Duodenal mucosa (tissue), 2 donors: ENCODE measurements around the gene STK32C.
"Not testable (repeated sequence)": the region's sequence is repeated elsewhere in the genome, so short reads cannot be mapped to it uniquely, and the experiment has no call there.

Source experiments
- H3K27ac ChIP-seq: one replicate; pipeline ENCODE4 v1.7.0; 2013; ENCODE audit warnings: low read depth, low read length
- H3K27me3 ChIP-seq, 2 donors: one replicate each; pipeline ENCODE4 v1.7.0; 2013; ENCODE audit warnings: low read length in 2 of 2, control low read depth in 1 of 2; ENCODE audit not compliant: insufficient read depth in 2 of 2, control insufficient read depth in 1 of 2
- H3K36me3 ChIP-seq, 2 donors: one replicate each; pipeline ENCODE4 v1.7.0; 2013; ENCODE audit warnings: low read length in 2 of 2, control low read depth in 1 of 2; ENCODE audit not compliant: insufficient read depth in 2 of 2, control insufficient read depth in 1 of 2
- H3K4me1 ChIP-seq, 2 donors: one replicate each; pipeline ENCODE4 v1.7.0; 2013; ENCODE audit warnings: low read length in 2 of 2, control low read depth in 1 of 2; ENCODE audit not compliant: insufficient read depth in 2 of 2, control insufficient read depth in 1 of 2
- H3K4me3 ChIP-seq, 2 donors: one replicate each; pipeline ENCODE4 v1.7.0; 2013; ENCODE audit warnings: low read length in 2 of 2, low read depth in 1 of 2
- H3K9ac ChIP-seq, 2 donors: one replicate each; pipeline ENCODE4 v1.7.0; 2013; ENCODE audit warnings: low read length in 2 of 2, low read depth in 1 of 2
- H3K9me3 ChIP-seq, 2 donors: one replicate each; pipeline ENCODE4 v1.7.0; 2013; ENCODE audit warnings: low read length in 2 of 2, control low read depth in 1 of 2; ENCODE audit not compliant: control insufficient read depth in 1 of 2

The STK32C gene

GRCh38 chr10:132295481-132295880 is 12.3 kb downstream of the STK32C start:
- H3K9ac ChIP-seq, H3K9me3 ChIP-seq, H3K27ac ChIP-seq, H3K27me3 ChIP-seq, H3K4me3 ChIP-seq, H3K4me1 ChIP-seq, H3K36me3 ChIP-seq: not testable (repeated sequence)

- no peak overlapping the region for H3K4me3 ChIP-seq
- H3K36me3 ChIP-seq: no peaks in the 10 kb centered on the region
- H3K4me1 ChIP-seq: no peaks in the 10 kb centered on the region
- H3K9ac ChIP-seq: no peak overlapping the region
- no peak overlapping the region for H3K27ac ChIP-seq
- H3K9me3 ChIP-seq: no peaks in the 10 kb centered on the region
- no peaks in the 10 kb centered on the region for H3K27me3 ChIP-seq
Observed at GRCh38 chr10:132294561-132295318, 13.0 kb downstream of the STK32C start.

DNA sequence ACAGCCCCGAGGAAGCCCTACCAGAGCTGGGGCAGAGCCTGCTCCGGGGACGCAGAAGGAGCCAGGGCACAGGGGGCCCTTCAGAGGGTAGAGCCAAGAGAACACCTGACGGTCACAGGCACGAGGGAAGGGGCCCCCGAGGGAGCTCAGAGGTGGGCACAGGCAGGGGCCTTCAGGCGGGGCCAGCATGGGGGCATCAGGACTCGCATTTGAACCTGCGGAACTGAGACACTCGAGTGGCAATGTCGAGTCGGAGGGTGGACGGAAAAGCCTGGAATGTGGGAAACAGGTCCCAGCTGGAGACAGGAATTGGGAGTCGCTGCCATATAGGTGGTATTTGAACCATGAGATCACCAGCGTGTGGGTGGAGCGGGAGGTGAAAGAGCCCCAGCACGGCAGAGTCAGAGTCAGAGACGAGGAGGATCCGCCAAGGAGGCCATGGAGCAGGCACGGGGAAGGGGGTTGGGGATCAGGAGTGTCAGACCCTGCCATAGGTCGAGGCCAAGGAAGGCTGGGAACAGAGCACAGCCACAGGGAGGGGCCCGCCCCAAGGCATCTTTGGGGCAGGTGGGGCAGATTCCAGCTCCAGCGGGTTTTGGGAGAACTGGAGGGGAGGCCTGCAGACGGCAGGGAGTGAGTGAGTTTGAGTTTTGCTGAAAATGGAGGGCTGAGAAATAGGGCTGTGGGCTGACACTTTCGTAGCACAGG is 13.8 kb downstream of the STK32C start:
- Histone ChIP-seq H3K4me1 (no peaks in the 10 kb centered on the region), H3K4me3 (no peak overlapping the region), H3K27me3 (no peaks in the 10 kb centered on the region), H3K36me3 (no peaks in the 10 kb centered on the region), H3K9ac (no peak overlapping the region), H3K9me3 (no peaks in the 10 kb centered on the region), H3K27ac (no peak overlapping the region)

DNA sequence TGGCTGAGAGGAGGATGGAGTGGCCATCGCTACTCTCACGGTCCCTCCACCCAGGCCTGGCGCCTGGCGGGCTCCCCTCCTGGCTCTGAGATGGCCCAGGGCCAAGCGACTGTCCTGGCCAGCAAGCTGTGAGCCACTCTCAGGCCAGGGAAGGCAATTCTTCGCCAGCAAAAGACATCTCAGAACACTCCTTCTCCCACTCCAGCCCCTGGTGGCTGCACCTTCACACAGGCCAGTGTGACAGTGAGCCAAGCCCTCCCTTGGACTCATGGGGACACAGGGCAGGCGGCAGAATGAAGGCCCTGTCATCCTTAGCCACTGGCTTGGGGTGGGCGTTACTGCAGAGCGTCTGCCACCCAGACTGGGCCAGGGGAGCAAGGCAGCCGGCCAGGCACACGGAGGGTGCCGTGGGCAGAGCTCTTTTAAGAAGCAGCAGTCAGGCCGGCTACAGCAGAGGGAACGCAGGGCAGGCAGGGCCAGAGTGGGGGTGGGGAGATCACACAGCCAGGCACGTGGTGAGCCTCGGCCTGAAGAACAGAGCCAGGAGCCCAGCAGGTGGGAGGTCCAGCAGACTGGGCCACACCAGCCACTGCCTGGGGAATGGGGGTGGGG is 14.4 kb downstream of the STK32C start:
- no peak overlapping the region for H3K4me3 ChIP-seq
- H3K9me3 ChIP-seq: no peaks in the 10 kb centered on the region
- no peak overlapping the region for H3K9ac ChIP-seq
- no peak overlapping the region for H3K27ac ChIP-seq
- H3K36me3 ChIP-seq: no peaks in the 10 kb centered on the region
- H3K27me3 ChIP-seq: no peaks in the 10 kb centered on the region
- no peaks in the 10 kb centered on the region for H3K4me1 ChIP-seq

- Histone ChIP-seq H3K27me3 (no peaks in the 10 kb centered on the region), H3K4me3 (no peak overlapping the region), H3K9me3 (no peaks in the 10 kb centered on the region), H3K4me1 (no peaks in the 10 kb centered on the region), H3K9ac (no peak overlapping the region), H3K36me3 (no peaks in the 10 kb centered on the region), H3K27ac (no peak overlapping the region)
Observed at GRCh38 chr10:132292287-132293200, 15.2 kb downstream of the STK32C start.

GRCh38 chr10:132291826-132292225 is 15.9 kb downstream of the STK32C start:
- no peaks in the 10 kb centered on the region for H3K4me1 ChIP-seq
- H3K27me3 ChIP-seq: no peaks in the 10 kb centered on the region
- no peak overlapping the region for H3K9ac ChIP-seq
- no peaks in the 10 kb centered on the region for H3K9me3 ChIP-seq
- no peak overlapping the region for H3K4me3 ChIP-seq
- H3K27ac ChIP-seq: no peak overlapping the region
- no peaks in the 10 kb centered on the region for H3K36me3 ChIP-seq

DNA sequence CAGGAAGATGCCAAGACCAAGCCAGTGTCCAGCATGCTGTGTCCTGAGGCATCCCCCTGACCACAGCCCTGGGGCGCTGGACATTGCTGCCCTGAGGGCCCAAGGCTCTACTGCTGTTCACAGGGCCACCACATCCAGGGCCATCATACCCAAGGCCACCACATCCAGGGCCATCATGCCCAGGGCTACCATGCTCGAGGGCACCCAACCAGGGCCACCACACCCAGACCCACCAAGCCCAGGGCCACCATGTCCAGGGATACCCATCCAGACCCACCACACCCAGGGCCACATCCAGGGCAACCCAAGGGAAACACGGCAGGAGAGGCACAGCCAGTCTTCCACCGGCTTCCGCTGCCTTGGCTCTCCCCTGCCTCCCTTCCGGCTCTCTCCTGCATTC is 17.1 kb downstream of the STK32C start:
- H3K9ac ChIP-seq: no peak overlapping the region
- no peaks in the 10 kb centered on the region for H3K27me3 ChIP-seq
- H3K9me3 ChIP-seq: no peaks in the 10 kb centered on the region
- no peak overlapping the region for H3K4me3 ChIP-seq
- no peak overlapping the region for H3K27ac ChIP-seq
- no peaks in the 10 kb centered on the region for H3K36me3 ChIP-seq
- no peaks in the 10 kb centered on the region for H3K4me1 ChIP-seq

- H3K9me3 ChIP-seq: no peaks in the 10 kb centered on the region
- H3K36me3 ChIP-seq: no peaks in the 10 kb centered on the region
- no peak overlapping the region for H3K4me3 ChIP-seq
- no peak overlapping the region for H3K9ac ChIP-seq
- no peaks in the 10 kb centered on the region for H3K27me3 ChIP-seq
- no peak overlapping the region for H3K27ac ChIP-seq
- H3K4me1 ChIP-seq: no peaks in the 10 kb centered on the region
Observed at GRCh38 chr10:132289439-132289838, 18.3 kb downstream of the STK32C start.

DNA sequence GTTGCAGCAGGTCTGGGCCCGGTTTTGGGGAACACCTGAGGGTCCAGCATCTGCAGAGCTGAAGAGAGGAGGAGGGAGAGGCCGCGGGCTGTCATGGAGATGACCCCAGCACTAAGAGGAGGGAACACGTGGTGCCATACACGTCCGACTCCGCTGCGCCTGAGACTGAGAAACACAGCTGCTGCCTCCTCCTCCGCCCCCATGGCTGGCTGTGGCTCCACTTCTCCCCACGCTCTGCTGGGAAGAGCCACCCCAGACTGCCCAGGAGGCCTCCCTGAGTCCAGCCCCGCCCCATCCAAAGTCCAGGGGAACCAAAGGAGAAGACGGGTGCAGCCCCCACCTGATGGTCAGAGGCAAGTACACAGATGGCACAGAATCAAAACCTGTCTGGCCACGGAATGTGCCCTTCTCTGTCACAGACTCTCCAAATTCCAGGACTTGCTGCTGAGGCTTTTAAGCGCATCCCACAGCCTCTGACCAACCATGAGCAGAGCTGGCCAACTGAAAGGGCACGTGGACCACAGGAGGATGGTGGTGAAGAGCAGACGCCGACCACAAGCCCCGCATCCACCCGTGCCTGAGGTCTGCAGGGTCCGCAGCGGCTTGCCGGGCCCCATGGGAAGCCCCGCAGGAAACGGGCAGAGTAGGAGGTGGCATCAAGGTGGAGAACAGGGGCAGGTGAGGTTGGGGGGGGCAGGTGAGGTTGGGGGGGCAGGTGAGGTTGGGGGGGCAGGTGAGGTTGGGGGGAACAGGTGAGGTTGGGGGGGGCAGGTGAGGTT is 24.0 kb downstream of the STK32C start:
- peaks cover 0 to 3% of the 10 kb centered on the region in 2 donors for H3K4me1 ChIP-seq
- H3K27me3 ChIP-seq: peaks cover 0 to 8% of the 10 kb centered on the region in 2 donors
- H3K4me3 ChIP-seq: no peak overlapping the region
- no peaks in the 10 kb centered on the region for H3K36me3 ChIP-seq
- no peak overlapping the region for H3K27ac ChIP-seq
- no peak overlapping the region for H3K9ac ChIP-seq
- H3K9me3 ChIP-seq: no peaks in the 10 kb centered on the region
